Neural cell (in vitro differentiated cells): ENCODE data around the gene ASTL. TPM values are rescaled to one million over a fixed set of nuclear protein-coding genes. Genes with fewer than 3 reads are reported as not detected.

Experiments
- H2AFZ ChIP-seq: fragments of 200-600, 300-800 bp; sonication (generic), shearing (Covaris generic); 2 replicates; pipeline ENCODE4 v1.6.0; 2014; ENCODE audit warnings: low read depth, mild to moderate bottlenecking, antibody characterized with exemption, low read length, moderate library complexity
- H3F3A ChIP-seq: fragments of 200-600 bp; shearing (Covaris generic); 2 replicates; pipeline ENCODE4 v1.6.1; 2016; ENCODE audit warnings: mild to moderate bottlenecking, moderate library complexity, mixed read lengths, antibody characterized with exemption, low read length; ENCODE audit not compliant: insufficient read depth, poor library complexity, severe bottlenecking
- H3K27ac ChIP-seq: fragments of 200-600, 300-800 bp; sonication (generic), shearing (Covaris generic); 2 replicates; pipeline ENCODE4 v1.5.1; 2014; ENCODE audit warnings: mild to moderate bottlenecking, low read length, moderate library complexity
- H3K27me3 ChIP-seq: fragments of 300-800, 200-600 bp; sonication (generic), shearing (Covaris generic); 2 replicates; pipeline ENCODE4 v1.6.0; 2014; ENCODE audit warnings: mild to moderate bottlenecking, low read depth, low read length, moderate library complexity; ENCODE audit not compliant: insufficient read depth
- H3K36me3 ChIP-seq: fragments of 300-800, 200-600 bp; sonication (generic), shearing (Covaris generic); 2 replicates; pipeline ENCODE4 v1.5.1; 2014; ENCODE audit warnings: mild to moderate bottlenecking, antibody characterized with exemption, low read length, moderate library complexity; ENCODE audit not compliant: insufficient read depth
- H3K4me2 ChIP-seq: fragments of 300-800, 200-600 bp; sonication (generic), shearing (Covaris generic); 2 replicates; pipeline ENCODE4 v1.6.0; 2014; ENCODE audit warnings: mild to moderate bottlenecking, low read length
- H3K4me3 ChIP-seq: fragments of 300-800, 200-600 bp; sonication (generic), shearing (Covaris generic); 2 replicates; pipeline ENCODE4 v1.5.1; 2014; ENCODE audit warnings: mild to moderate bottlenecking, low read length, moderate library complexity
- H3K79me2 ChIP-seq: fragments of 200-600 bp; shearing (Covaris generic); replicated peaks from 2 replicates; pipeline ENCODE4 v1.6.0; 2014; ENCODE audit warnings: mild to moderate bottlenecking, low read length, moderate library complexity; ENCODE audit not compliant: insufficient read depth
- H3K9ac ChIP-seq: fragments of 300-800, 200-600 bp; sonication (generic), shearing (Covaris generic); 2 replicates; pipeline ENCODE4 v1.6.1; 2016; ENCODE audit warnings: mild to moderate bottlenecking, low read length, mixed read lengths
- H3K9me2 ChIP-seq: fragments of 200-600 bp; shearing (Covaris generic); 2 replicates; pipeline ENCODE4 v1.6.1; 2016; ENCODE audit warnings: mild to moderate bottlenecking, low read length, mixed read lengths; ENCODE audit not compliant: insufficient read depth
- H3K9me3 ChIP-seq: fragments of 200-600, 300-800 bp; sonication (generic), shearing (Covaris generic); 2 replicates; pipeline ENCODE4 v1.6.1; 2016; ENCODE audit warnings: mild to moderate bottlenecking, mixed run types, low read length, moderate library complexity, mixed read lengths
- H4K20me1 ChIP-seq: fragments of 200-600 bp; shearing (Covaris generic); 2 replicates; pipeline ENCODE4 v1.6.1; 2016; ENCODE audit warnings: mild to moderate bottlenecking, mixed run types; ENCODE audit not compliant: insufficient read depth
- EP300 ChIP-seq: fragments of 450-650 bp; conservative IDR thresholded peaks from 2 replicates; pipeline ENCODE4 v1.6.1; 2014; ENCODE audit warnings: antibody characterized with exemption, mild to moderate bottlenecking, moderate library complexity; ENCODE audit not compliant: poor library complexity, severe bottlenecking
- EZH2 ChIP-seq: fragments of 200-600, 300-800 bp; shearing (Covaris generic), sonication (generic); IDR thresholded peaks from 2 replicates; pipeline ENCODE4 v1.6.1; 2014; ENCODE audit warnings: antibody characterized with exemption, low read length, borderline replicate concordance, mild to moderate bottlenecking; ENCODE audit not compliant: insufficient read depth, poor library complexity, severe bottlenecking
- MXI1 ChIP-seq: fragments of 450-650 bp; conservative IDR thresholded peaks from 2 replicates; pipeline ENCODE4 v1.6.1; 2014; ENCODE audit warnings: antibody characterized with exemption, mild to moderate bottlenecking; ENCODE audit not compliant: poor library complexity, severe bottlenecking
- POLR2AphosphoS5 ChIP-seq: IDR thresholded peaks from 2 replicates; pipeline ENCODE4 v1.6.1; 2012
- RAD21 ChIP-seq: fragments of 450-650 bp; conservative IDR thresholded peaks from 2 replicates; pipeline ENCODE4 v1.6.1; 2014; ENCODE audit warnings: antibody characterized with exemption, mild to moderate bottlenecking, moderate library complexity
- REST ChIP-seq: IDR thresholded peaks from 2 replicates; pipeline ENCODE4 v1.6.1; 2012; ENCODE audit warnings: borderline replicate concordance
- SMC3 ChIP-seq: fragments of 450-650 bp; conservative IDR thresholded peaks from 2 replicates; pipeline ENCODE4 v1.6.1; 2014; ENCODE audit warnings: antibody characterized with exemption, mild to moderate bottlenecking, moderate library complexity; ENCODE audit not compliant: poor library complexity
- TAF1 ChIP-seq: IDR thresholded peaks from 2 replicates; pipeline ENCODE4 v1.6.1; 2012; ENCODE audit warnings: low read depth
- polyA plus RNA-seq: library from polyadenylated mRNA; depleted of rRNA; stranded (reverse); fragments of >200 nt; gene quantifications from 2 replicates; pipeline ENCODE4 v1.2.3, GENCODE V29; 2014
- TF ChIP-seq, protein P1 (sequence below): fragments of 450-650 bp; IDR thresholded peaks from 2 replicates; pipeline ENCODE4 v1.5.1; 2014; ENCODE audit warnings: antibody characterized with exemption, mild to moderate bottlenecking, moderate library complexity; ENCODE audit not compliant: poor library complexity, severe bottlenecking

The ASTL gene
- polyA plus RNA-seq, 1 donor from 2014 or later = not detected

GRCh38 chr2:96145848-96146152, 7.5 kb upstream of the ASTL start:
- H3K9me2 ChIP-seq = no peaks in the 10 kb centered on the region
- no peaks in the 10 kb centered on the region for H4K20me1 ChIP-seq
- H3F3A ChIP-seq = no peaks in the 10 kb centered on the region
- no peak overlapping the region for H3K27ac ChIP-seq
- no peak overlapping the region for H3K9ac ChIP-seq
- peaks cover 31% of the 10 kb centered on the region for H3K27me3 ChIP-seq
- H3K79me2 ChIP-seq = no peaks in the 10 kb centered on the region
- H3K36me3 ChIP-seq = no peaks in the 10 kb centered on the region
- no peak overlapping the region for H2AFZ ChIP-seq
- no peaks in the 10 kb centered on the region for H3K9me3 ChIP-seq
- no peak for TF ChIP-seq EZH2
- no peak for TF ChIP-seq MXI1
- TF ChIP-seq RAD21 = no peak
- TF ChIP-seq SMC3 = no peak
- no peak for TF ChIP-seq TAF1
- H3K4me2 ChIP-seq = no peak overlapping the region
- H3K4me3 ChIP-seq = peak overlapping the region; percentile 68

GRCh38 chr2:96145036-96145847, 6.9 kb upstream of the ASTL start, which contains the start of gene DUSP2:
DUSP2 (minus strand) TSS chr2:96145440; CDS start chr2:96145354, 86 bp downstream.
- peak within 1 kb of the TSS; percentile 30 for H3K4me2 ChIP-seq
- H2AFZ ChIP-seq = no peak within 1 kb of the TSS
- no peaks in the 10 kb centered on the region for H3K9me2 ChIP-seq
- peaks cover 31% of the 10 kb centered on the region for H3K27me3 ChIP-seq
- no peaks in the 10 kb centered on the region for H4K20me1 ChIP-seq
- peak within 1 kb of the TSS; percentile 68 for H3K4me3 ChIP-seq
- H3K36me3 ChIP-seq = no peaks in the 10 kb centered on the region
- H3F3A ChIP-seq = no peaks in the 10 kb centered on the region
- TF ChIP-seq MXI1 = peak; percentile 93
- TF ChIP-seq, protein P1, sequence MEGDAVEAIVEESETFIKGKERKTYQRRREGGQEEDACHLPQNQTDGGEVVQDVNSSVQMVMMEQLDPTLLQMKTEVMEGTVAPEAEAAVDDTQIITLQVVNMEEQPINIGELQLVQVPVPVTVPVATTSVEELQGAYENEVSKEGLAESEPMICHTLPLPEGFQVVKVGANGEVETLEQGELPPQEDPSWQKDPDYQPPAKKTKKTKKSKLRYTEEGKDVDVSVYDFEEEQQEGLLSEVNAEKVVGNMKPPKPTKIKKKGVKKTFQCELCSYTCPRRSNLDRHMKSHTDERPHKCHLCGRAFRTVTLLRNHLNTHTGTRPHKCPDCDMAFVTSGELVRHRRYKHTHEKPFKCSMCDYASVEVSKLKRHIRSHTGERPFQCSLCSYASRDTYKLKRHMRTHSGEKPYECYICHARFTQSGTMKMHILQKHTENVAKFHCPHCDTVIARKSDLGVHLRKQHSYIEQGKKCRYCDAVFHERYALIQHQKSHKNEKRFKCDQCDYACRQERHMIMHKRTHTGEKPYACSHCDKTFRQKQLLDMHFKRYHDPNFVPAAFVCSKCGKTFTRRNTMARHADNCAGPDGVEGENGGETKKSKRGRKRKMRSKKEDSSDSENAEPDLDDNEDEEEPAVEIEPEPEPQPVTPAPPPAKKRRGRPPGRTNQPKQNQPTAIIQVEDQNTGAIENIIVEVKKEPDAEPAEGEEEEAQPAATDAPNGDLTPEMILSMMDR = peak; percentile 26
- TF ChIP-seq EP300 = peak; percentile 23
- TF ChIP-seq EZH2 = no peak
- no peaks in the 10 kb centered on the region for H3K79me2 ChIP-seq
- peak within 1 kb of the TSS; percentile 34 for H3K9ac ChIP-seq
- no peaks in the 10 kb centered on the region for H3K9me3 ChIP-seq
- no peak within 1 kb of the TSS for H3K27ac ChIP-seq

DNA sequence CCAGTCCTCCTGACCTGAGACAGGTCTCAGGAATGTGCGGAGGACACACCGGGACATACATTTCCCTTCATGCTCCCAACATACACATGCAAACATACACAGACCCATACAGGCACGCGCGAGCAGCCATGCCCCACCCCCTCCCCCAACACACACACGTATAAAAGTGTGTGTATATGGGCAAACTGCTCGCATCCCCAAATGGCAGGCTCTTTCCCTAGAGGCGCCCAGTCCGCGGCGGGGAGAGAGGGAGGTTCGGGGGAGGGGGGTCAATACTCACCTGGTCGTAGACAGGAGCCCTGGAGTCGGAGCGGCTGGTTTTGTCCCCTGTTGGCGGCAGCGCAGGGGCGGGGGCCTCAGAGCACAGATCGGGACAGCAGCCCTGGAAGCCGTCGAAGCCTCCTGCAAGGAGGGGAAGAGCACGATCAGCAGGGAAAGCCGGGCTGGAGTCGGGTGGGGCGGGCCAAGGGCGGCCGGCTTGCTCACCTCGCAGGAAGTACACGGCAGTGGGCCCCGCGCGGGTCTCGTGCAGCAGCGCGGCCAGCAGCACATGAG, 6.3 kb upstream of the ASTL start:
- Histone ChIP-seq H3K4me2 (peak overlapping the region; percentile 30), H4K20me1 (no peaks in the 10 kb centered on the region), H3K9me3 (no peaks in the 10 kb centered on the region), H3K9ac (peak overlapping the region; percentile 34), H3K4me3 (peak overlapping the region; percentile 68), H3K9me2 (no peaks in the 10 kb centered on the region), H2AFZ (no peak overlapping the region), H3F3A (no peaks in the 10 kb centered on the region), H3K27ac (no peak overlapping the region), H3K36me3 (no peaks in the 10 kb centered on the region), H3K27me3 (peaks cover 31% of the 10 kb centered on the region), H3K79me2 (no peaks in the 10 kb centered on the region)
- TF ChIP-seq, protein P1 = no peak
- TF ChIP-seq EP300 (no peak), EZH2 (no peak), MXI1 (no peak), POLR2AphosphoS5 (no peak), REST (no peak), RAD21 (no peak), TAF1 (no peak), SMC3 (no peak)
